Transverse colon (tissue), 4 donors: Measurements from ENCODE around the gene CCDC90B. TPM values are rescaled to one million over a fixed set of nuclear protein-coding genes. Genes with fewer than 3 reads are reported as not detected.

Experiments used
- DNase-seq: peaks from one replicate; pipeline ENCODE4 v3.0.0-alpha.2; 2019
- H3K27ac ChIP-seq, 4 donors: fragments of 200-600 bp; sonication (generic); 2 replicates each; pipeline ENCODE4 v1.5.1; 2016 to 2018; ENCODE audit warnings: inconsistent platforms in 4 of 4
- H3K27me3 ChIP-seq: fragments of 200-600 bp; sonication (generic); 2 replicates; pipeline ENCODE4 v1.5.1; 2017; ENCODE audit warnings: inconsistent platforms
- H3K36me3 ChIP-seq, 4 donors: fragments of 200-600 bp; sonication (generic); 2 replicates each; pipeline ENCODE4 v1.5.1; 2017 to 2019; ENCODE audit warnings: inconsistent platforms in 4 of 4
- H3K4me1 ChIP-seq, 4 donors: fragments of 200-600 bp; sonication (generic); 2 replicates each; pipeline ENCODE4 v1.5.1; 2017 to 2020; ENCODE audit warnings: inconsistent platforms in 4 of 4
- H3K4me3 ChIP-seq, 4 donors: fragments of 200-600 bp; sonication (generic); 1 replicate in 1 of 4; 2 replicates in 3 of 4; pipeline versions ENCODE4 v1.5.1 to v1.6.1; 2017 to 2019; ENCODE audit warnings: inconsistent platforms in 4 of 4
- H3K9me3 ChIP-seq, 2 donors: fragments of 200-600 bp; sonication (generic); 2 replicates each; pipeline ENCODE4 v1.5.1; 2017 to 2019; ENCODE audit warnings: inconsistent platforms in 2 of 2
- EP300 ChIP-seq: sonication (generic); formaldehyde crosslinking; IDR thresholded peaks from one replicate; pipeline ENCODE4 v1.6.1; 2017; ENCODE audit warnings: antibody characterized with exemption, low read depth
- POLR2A ChIP-seq: fragments of 450-650 bp; IDR thresholded peaks from one replicate; pipeline ENCODE4 v1.6.1; 2016; ENCODE audit warnings: antibody characterized with exemption, mild to moderate bottlenecking, moderate library complexity
- POLR2AphosphoS5 ChIP-seq, 3 donors: sonication (generic); formaldehyde crosslinking; IDR thresholded peaks; one replicate each; pipeline ENCODE4 v1.6.1; 2016; ENCODE audit warnings: antibody characterized with exemption in 3 of 3
- WGBS, 2 donors: methylation state at CpG; one replicate each; pipeline ENCODE4 v1.1.5; 2018; ENCODE audit warnings: low coverage in 1 of 2; 5-methylcytosine and 5-hydroxymethylcytosine counted together
- in situ Hi-C, 4 donors: fragments of 200-750 bp; cut with MboI; loops; one replicate each; pipeline versions ENCODE4 v1.15.0 to v1.15.1; 2017; ENCODE audit warnings: low sequenced_read_pairs in 3 of 4, low pct_ligation_motif_present in 1 of 4, low pct_unique_long_range_greater_than_20kb in 1 of 4
- intact Hi-C: fragments of 100-400 bp; cut with DNase I; formaldehyde crosslinking; loops from one replicate; pipeline ENCODE4 v1.15.1; 2023; ENCODE audit warnings: low total_unique reads
- total RNA-seq, 4 donors: library from RNA; depleted of rRNA; stranded (reverse); fragments of >200 nt; gene quantifications; one replicate each; pipeline ENCODE4 v1.1.0, GENCODE V29; 2016
- TF ChIP-seq, protein P1 (sequence below), 5 experiments: fragments of 200-600 bp in 3 of 5; fragments of 450-650 bp in 2 of 5; sonication (generic) in 3 of 5; IDR thresholded peaks; 1 replicate in 2 of 5; 2 replicates in 3 of 5; pipeline ENCODE4 v1.5.1; 2016 to 2017; ENCODE audit warnings: antibody characterized with exemption in 5 of 5, inconsistent platforms in 3 of 5, mild to moderate bottlenecking in 2 of 5, moderate library complexity in 1 of 5

The CCDC90B gene
- total RNA-seq, 4 donors from 2014 or later = 3.4 to 40.6 (median 21.6) TPM

DNA sequence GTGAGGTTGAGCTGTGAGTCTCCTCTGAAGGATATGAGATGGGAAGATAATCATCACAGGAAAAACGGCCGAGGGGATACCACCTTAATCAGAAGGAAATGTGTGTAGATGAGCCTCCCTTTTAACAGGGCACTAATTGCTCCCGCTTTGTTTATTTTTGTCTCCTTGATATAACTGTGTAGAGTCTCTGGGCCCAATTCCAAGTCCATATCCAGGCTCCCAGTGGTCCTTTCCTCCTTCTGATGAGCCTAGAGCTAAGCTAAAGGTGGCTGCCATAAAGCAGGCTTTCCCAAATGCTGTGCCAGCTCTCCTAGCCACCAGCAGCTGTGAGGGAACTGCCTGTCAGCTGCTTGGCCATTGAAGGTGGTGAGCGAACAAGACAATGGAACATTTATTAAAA is 17.1 kb upstream of the CCDC90B start:
- WGBS, 2 donors = 57% methylated on average over 4 of the region's 4 CpGs; no CpG with 5 or more reads in 1 of the 2 donors
- TF ChIP-seq, protein P1, sequence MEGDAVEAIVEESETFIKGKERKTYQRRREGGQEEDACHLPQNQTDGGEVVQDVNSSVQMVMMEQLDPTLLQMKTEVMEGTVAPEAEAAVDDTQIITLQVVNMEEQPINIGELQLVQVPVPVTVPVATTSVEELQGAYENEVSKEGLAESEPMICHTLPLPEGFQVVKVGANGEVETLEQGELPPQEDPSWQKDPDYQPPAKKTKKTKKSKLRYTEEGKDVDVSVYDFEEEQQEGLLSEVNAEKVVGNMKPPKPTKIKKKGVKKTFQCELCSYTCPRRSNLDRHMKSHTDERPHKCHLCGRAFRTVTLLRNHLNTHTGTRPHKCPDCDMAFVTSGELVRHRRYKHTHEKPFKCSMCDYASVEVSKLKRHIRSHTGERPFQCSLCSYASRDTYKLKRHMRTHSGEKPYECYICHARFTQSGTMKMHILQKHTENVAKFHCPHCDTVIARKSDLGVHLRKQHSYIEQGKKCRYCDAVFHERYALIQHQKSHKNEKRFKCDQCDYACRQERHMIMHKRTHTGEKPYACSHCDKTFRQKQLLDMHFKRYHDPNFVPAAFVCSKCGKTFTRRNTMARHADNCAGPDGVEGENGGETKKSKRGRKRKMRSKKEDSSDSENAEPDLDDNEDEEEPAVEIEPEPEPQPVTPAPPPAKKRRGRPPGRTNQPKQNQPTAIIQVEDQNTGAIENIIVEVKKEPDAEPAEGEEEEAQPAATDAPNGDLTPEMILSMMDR (IDR thresholded peaks at IDR 0.05) = no peak
- TF ChIP-seq EP300 = no peak
- TF ChIP-seq POLR2AphosphoS5 (IDR thresholded peaks at IDR 0.05) = no peak
- no peak for TF ChIP-seq POLR2A
- Histone ChIP-seq H3K4me1 (no peaks in the 10 kb centered on the region), H3K9me3 (no peaks in the 10 kb centered on the region), H3K36me3 (no peaks in the 10 kb centered on the region), H3K4me3 (no peak overlapping the region), H3K27me3 (no peaks in the 10 kb centered on the region), H3K27ac (no peak overlapping the region)
- no peak for DNase-seq
- in situ Hi-C loops = loop anchor here in 2 of 4 donors (25.0 kb wide), 2 partner anchors 409 to 509 kb away; no protein-coding TSS in a partner anchor
- intact Hi-C loops = no loop called here

DNA sequence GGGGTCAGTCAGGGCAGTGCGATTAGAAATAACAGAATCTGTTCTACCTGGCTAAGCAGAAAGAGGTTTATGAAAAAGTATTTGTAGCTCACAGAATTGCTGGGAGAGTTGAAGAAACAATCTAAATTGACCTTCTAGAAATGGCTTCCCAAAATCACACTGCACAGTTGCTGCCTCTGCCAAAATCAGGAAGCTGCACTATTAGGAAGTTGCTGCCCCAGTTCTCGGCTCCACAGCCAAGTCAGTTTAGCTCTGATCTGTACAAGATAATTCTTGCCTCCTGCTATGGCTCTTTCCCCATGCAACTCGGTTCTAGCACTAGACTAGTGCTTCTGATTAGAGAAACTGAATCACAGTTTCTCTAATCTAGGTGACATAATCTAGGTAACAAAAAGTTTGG is 16.0 kb upstream of the CCDC90B start:
- no peak for DNase-seq
- intact Hi-C loops (no loop called here), in situ Hi-C loops (loop anchor here in 2 of 4 donors (25.0 kb wide), 2 partner anchors 410 to 510 kb away; no protein-coding TSS in a partner anchor)
- Histone ChIP-seq H3K36me3 (no peaks in the 10 kb centered on the region), H3K27me3 (no peaks in the 10 kb centered on the region), H3K27ac (no peak overlapping the region), H3K9me3 (no peaks in the 10 kb centered on the region), H3K4me1 (no peaks in the 10 kb centered on the region), H3K4me3 (no peak overlapping the region)
- WGBS, 2 donors = 63 to 76% methylated on average over 3 of the region's 3 CpGs
- TF ChIP-seq EP300 = no peak
- no peak for TF ChIP-seq POLR2A

DNA sequence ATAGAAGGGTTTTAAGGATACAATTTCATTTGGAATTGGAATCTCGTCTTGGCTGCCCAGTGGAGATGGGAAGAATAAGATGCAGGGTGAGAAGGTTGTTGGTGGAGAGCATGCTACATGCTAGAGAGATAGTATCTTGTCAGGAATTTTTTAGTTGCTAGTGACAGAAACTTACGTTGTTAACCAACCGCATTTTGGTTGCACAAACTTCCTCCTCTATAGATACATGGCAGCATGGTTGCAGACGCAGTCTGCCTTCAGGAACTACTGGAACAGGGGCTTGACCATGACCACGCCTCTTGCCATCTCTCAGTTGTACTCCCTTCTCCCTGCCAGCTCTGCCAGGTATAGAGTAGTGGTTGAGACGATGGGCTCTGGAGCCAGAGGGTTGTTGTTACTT is 13.5 kb upstream of the CCDC90B start:
- 78 to 83% methylated on average over 2 to 6 of the region's 6 CpGs for WGBS, 2 donors
- Histone ChIP-seq H3K9me3 (no peaks in the 10 kb centered on the region), H3K4me3 (no peak overlapping the region), H3K27ac (no peak overlapping the region), H3K4me1 (no peaks in the 10 kb centered on the region), H3K27me3 (no peaks in the 10 kb centered on the region), H3K36me3 (no peaks in the 10 kb centered on the region)
- intact Hi-C loops = loop anchor here (10.0 kb wide), 1 partner anchor 425 kb away; no protein-coding TSS in a partner anchor
- in situ Hi-C loops = loop anchor here in 3 of 4 donors (10.0 to 25.0 kb wide), 4 partner anchors 413 to 515 kb away; no protein-coding TSS in a partner anchor
- DNase-seq = no peak
- no peak for TF ChIP-seq POLR2A
- TF ChIP-seq, protein P1 (IDR thresholded peaks at IDR 0.05) = no peak
- TF ChIP-seq EP300 = no peak
- no peak for TF ChIP-seq POLR2AphosphoS5 (IDR thresholded peaks at IDR 0.05)

- no peak overlapping the region for H3K4me3 ChIP-seq
- in situ Hi-C loops (loop anchor here in 3 of 4 donors (10.0 to 25.0 kb wide), 3 partner anchors 431 to 521 kb away; no protein-coding TSS in a partner anchor), intact Hi-C loops (loop anchor here (1.0 to 10.0 kb wide), 2 partner anchors 28 to 431 kb away; no protein-coding TSS in a partner anchor)
- H3K27ac ChIP-seq = no peak overlapping the region
- TF ChIP-seq EP300 (no peak), POLR2A (no peak), POLR2AphosphoS5 (IDR thresholded peaks at IDR 0.05) (no peak)
- TF ChIP-seq, protein P1 (IDR thresholded peaks at IDR 0.05) = no peak
- no peaks in the 10 kb centered on the region for H3K4me1 ChIP-seq
- DNase-seq = no peak
- no peaks in the 10 kb centered on the region for H3K36me3 ChIP-seq
- 91 to 100% methylated on average over 2 to 4 of the region's 4 CpGs for WGBS, 2 donors
- no peaks in the 10 kb centered on the region for H3K27me3 ChIP-seq
- no peaks in the 10 kb centered on the region for H3K9me3 ChIP-seq
Measured at GRCh38 chr11:83294208-83294607, 8.0 kb upstream of the CCDC90B start.
